Measurements from ENCODE around the gene NGLY1. TPM values are rescaled to one million over a fixed set of nuclear protein-coding genes. Genes with fewer than 3 reads are reported as not detected.
A peak's percentile ranks its signal among the peaks of the same experiment; 100 is the strongest.

Gene NGLY1
- total and polyA plus RNA-seq, 7 experiments from 2014 or later: 39.7 to 84.1 (median 66.2) TPM

GRCh38 chr3:25781758-25782594, 1.3 kb downstream of the NGLY1 start:
- H3K4me3 Mint-ChIP-seq: peak overlapping the region; percentile 85 to 95 (median 92)
- no peak for DNase-seq

GRCh38 chr3:25781145-25781757, 2.0 kb downstream of the NGLY1 start:
- Mint-ChIP-seq H3K27me3 (no peaks in the 10 kb centered on the region), H3K36me3 (peaks cover 15 to 26% (median 22%) of the 10 kb centered on the region in 5 donors), H3K4me1 (peaks cover 22 to 69% (median 50%) of the 10 kb centered on the region in 7 donors), H3K9me3 (peaks cover 0 to 3% (median 0%) of the 10 kb centered on the region in 11 donors), H3K27ac (peak overlapping the region in 3 of 9 donors; percentile 16 to 46 (median 33)), H3K4me3 (peak overlapping the region; percentile 85 to 95 (median 92))
- ATAC-seq (no peak), DNase-seq (no peak)
- peaks cover 9 to 24% (median 15%) of the 10 kb centered on the region in 3 experiments for H3K36me3 ChIP-seq (ENCODE audit: control insufficient read depth in 2 of 3, insufficient read depth in 3 of 3, low read length in 3 of 3)
- H3K4me3 ChIP-seq (ENCODE audit: low read length): peak overlapping the region; percentile 73
- no peaks in the 10 kb centered on the region for H3K27me3 ChIP-seq (ENCODE audit: control insufficient read depth in 2 of 2, insufficient read depth in 2 of 2, low read length in 2 of 2)
- H3K9me3 ChIP-seq (ENCODE audit: control insufficient read depth in 2 of 3, low read length in 3 of 3): no peaks in the 10 kb centered on the region
- H3K27ac ChIP-seq (ENCODE audit: low read depth, low read length): no peak overlapping the region
- H3K4me1 ChIP-seq (ENCODE audit: control insufficient read depth in 2 of 2, insufficient read depth in 2 of 2, low read length in 2 of 2): peaks cover 19 to 28% of the 10 kb centered on the region in 2 donors
- intact Hi-C loops (cut with micrococcal nuclease): loop anchor here (1.0 to 10.0 kb wide), 7 partner anchors 34 to 1866 kb away; partner anchors contain the start of genes NEK10 (in 1 of the 2), NKIRAS1 (in 1 of the 2), NR1D2 (in 1 of the 2) and RPL15 (in 1 of the 2)
- CTCF ChIA-PET: interaction anchor here (0.6 kb wide), 1 partner anchor 9 kb away, joined by 3 read pairs; no protein-coding TSS in a partner anchor
- POLR2A ChIA-PET: interaction anchor here (0.7 kb wide), 1 partner anchor 8 kb away, joined by 3 read pairs; the partner anchor contains the start of gene OXSM

More at GRCh38 chr3:25781758-25782594, 1.3 kb downstream of the NGLY1 start:
- Histone ChIP-seq H3K27me3 (ENCODE audit: control insufficient read depth in 2 of 2, insufficient read depth in 2 of 2, low read length in 2 of 2) (no peaks in the 10 kb centered on the region), H3K36me3 (ENCODE audit: control insufficient read depth in 2 of 3, insufficient read depth in 3 of 3, low read length in 3 of 3) (peaks cover 4 to 17% (median 8%) of the 10 kb centered on the region in 3 experiments), H3K4me1 (ENCODE audit: control insufficient read depth in 2 of 2, insufficient read depth in 2 of 2, low read length in 2 of 2) (peaks cover 19 to 28% of the 10 kb centered on the region in 2 donors), H3K27ac (ENCODE audit: low read depth, low read length) (peak overlapping the region; percentile 89), H3K9me3 (ENCODE audit: control insufficient read depth in 2 of 3, low read length in 3 of 3) (no peaks in the 10 kb centered on the region), H3K4me3 (ENCODE audit: low read length) (peak overlapping the region; percentile 73)
- no peak for ATAC-seq
- H3K27ac Mint-ChIP-seq: peak overlapping the region; percentile 16 to 93 (median 87)
- intact Hi-C loops (cut with micrococcal nuclease): loop anchor here (1.0 to 10.0 kb wide), 13 partner anchors 8 to 1867 kb away; partner anchors contain the start of genes NKIRAS1 (in 2 of the 2), NR1D2 (in 2 of the 2), OXSM (in 2 of the 2) and RPL15 (in 2 of the 2)
- no peaks in the 10 kb centered on the region for H3K27me3 Mint-ChIP-seq
- H3K9me3 Mint-ChIP-seq: no peaks in the 10 kb centered on the region
- POLR2A ChIA-PET: interaction anchor here (0.7 kb wide), 1 partner anchor 8 kb away, joined by 3 read pairs; the partner anchor contains the start of gene OXSM
- CTCF ChIA-PET: no interaction called here
- peaks cover 22 to 62% (median 46%) of the 10 kb centered on the region in 7 donors for H3K4me1 Mint-ChIP-seq
- H3K36me3 Mint-ChIP-seq: peaks cover 9 to 18% (median 16%) of the 10 kb centered on the region in 5 donors

- peak overlapping the region in 3 of 9 donors; percentile 11 to 59 (median 18) for H3K27ac Mint-ChIP-seq
- peaks cover 9 to 29% (median 21%) of the 10 kb centered on the region in 3 experiments for H3K36me3 ChIP-seq (ENCODE audit: control insufficient read depth in 2 of 3, insufficient read depth in 3 of 3, low read length in 3 of 3)
- peaks cover 15 to 29% (median 25%) of the 10 kb centered on the region in 5 donors for H3K36me3 Mint-ChIP-seq
- no peaks in the 10 kb centered on the region for H3K27me3 Mint-ChIP-seq
- H3K4me1 Mint-ChIP-seq: peaks cover 22 to 69% (median 51%) of the 10 kb centered on the region in 7 donors
- intact Hi-C loops (cut with micrococcal nuclease): loop anchor here (1.0 to 10.0 kb wide), 7 partner anchors 33 to 1866 kb away; partner anchors contain the start of genes NEK10 (in 1 of the 2), NKIRAS1 (in 1 of the 2), NR1D2 (in 1 of the 2) and RPL15 (in 1 of the 2)
- ATAC-seq (no peak), DNase-seq (no peak)
- H3K27ac ChIP-seq (ENCODE audit: low read depth, low read length): no peak overlapping the region
- POLR2A ChIA-PET: no interaction called here
- H3K9me3 ChIP-seq (ENCODE audit: control insufficient read depth in 2 of 3, low read length in 3 of 3): no peaks in the 10 kb centered on the region
- H3K4me1 ChIP-seq (ENCODE audit: control insufficient read depth in 2 of 2, insufficient read depth in 2 of 2, low read length in 2 of 2): peaks cover 19 to 28% of the 10 kb centered on the region in 2 donors
- peaks cover 0 to 3% (median 0%) of the 10 kb centered on the region in 11 donors for H3K9me3 Mint-ChIP-seq
- no peaks in the 10 kb centered on the region for H3K27me3 ChIP-seq (ENCODE audit: control insufficient read depth in 2 of 2, insufficient read depth in 2 of 2, low read length in 2 of 2)
- no peak overlapping the region for H3K4me3 ChIP-seq (ENCODE audit: low read length)
- CTCF ChIA-PET: interaction anchor here (0.6 kb wide), 1 partner anchor 10 kb away, joined by 3 read pairs; no protein-coding TSS in a partner anchor
- peak overlapping the region in 9 of 10 donors; percentile 13 to 94 (median 69) for H3K4me3 Mint-ChIP-seq
These were observed 2.6 kb downstream of the NGLY1 start for GRCh38 chr3:25780618-25781017.

GRCh38 chr3:25775936-25776335, 7.3 kb downstream of the NGLY1 start:
- Mint-ChIP-seq H3K9me3 (peaks cover 0 to 35% (median 0%) of the 10 kb centered on the region in 11 donors), H3K36me3 (peaks cover 32 to 71% (median 56%) of the 10 kb centered on the region in 5 donors), H3K27ac (no peak overlapping the region), H3K4me1 (peaks cover 16 to 60% (median 43%) of the 10 kb centered on the region in 7 donors), H3K27me3 (no peaks in the 10 kb centered on the region), H3K4me3 (no peak overlapping the region)
- no peak overlapping the region for H3K4me3 ChIP-seq (ENCODE audit: low read length)
- peaks cover 9 to 45% (median 25%) of the 10 kb centered on the region in 3 experiments for H3K36me3 ChIP-seq (ENCODE audit: control insufficient read depth in 2 of 3, insufficient read depth in 3 of 3, low read length in 3 of 3)
- no peak overlapping the region for H3K27ac ChIP-seq (ENCODE audit: low read depth, low read length)
- no peaks in the 10 kb centered on the region for H3K9me3 ChIP-seq (ENCODE audit: control insufficient read depth in 2 of 3, low read length in 3 of 3)
- POLR2A ChIA-PET: no interaction called here
- CTCF ChIA-PET: no interaction called here
- intact Hi-C loops (cut with micrococcal nuclease): no loop called here
- DNase-seq (no peak), ATAC-seq (no peak)
- H3K27me3 ChIP-seq (ENCODE audit: control insufficient read depth in 2 of 2, insufficient read depth in 2 of 2, low read length in 2 of 2): no peaks in the 10 kb centered on the region
- H3K4me1 ChIP-seq (ENCODE audit: control insufficient read depth in 2 of 2, insufficient read depth in 2 of 2, low read length in 2 of 2): peaks cover 4 to 14% of the 10 kb centered on the region in 2 donors

- Mint-ChIP-seq H3K9me3 (peaks cover 0 to 23% (median 0%) of the 10 kb centered on the region in 11 donors), H3K4me3 (no peak overlapping the region), H3K4me1 (peaks cover 9 to 49% (median 34%) of the 10 kb centered on the region in 7 donors), H3K27ac (peak overlapping the region in 3 of 9 donors; percentile 14 to 50 (median 45)), H3K36me3 (peaks cover 6 to 65% (median 46%) of the 10 kb centered on the region in 5 donors), H3K27me3 (no peaks in the 10 kb centered on the region)
- no peak overlapping the region for H3K4me3 ChIP-seq (ENCODE audit: low read length)
- peaks cover 0 to 19% (median 0%) of the 10 kb centered on the region in 3 experiments for H3K36me3 ChIP-seq (ENCODE audit: control insufficient read depth in 2 of 3, insufficient read depth in 3 of 3, low read length in 3 of 3)
- H3K9me3 ChIP-seq (ENCODE audit: control insufficient read depth in 2 of 3, low read length in 3 of 3): no peaks in the 10 kb centered on the region
- DNase-seq: no peak
- no peak overlapping the region for H3K27ac ChIP-seq (ENCODE audit: low read depth, low read length)
- no peaks in the 10 kb centered on the region for H3K27me3 ChIP-seq (ENCODE audit: control insufficient read depth in 2 of 2, insufficient read depth in 2 of 2, low read length in 2 of 2)
- no peak for ATAC-seq
- ChIA-PET CTCF (no interaction called here), POLR2A (interaction anchor here (0.6 kb wide), 1 partner anchor 21 kb away, joined by 3 read pairs; no protein-coding TSS in a partner anchor)
- no peaks in the 10 kb centered on the region for H3K4me1 ChIP-seq (ENCODE audit: control insufficient read depth in 2 of 2, insufficient read depth in 2 of 2, low read length in 2 of 2)
- intact Hi-C loops (cut with micrococcal nuclease): no loop called here
These were observed 14.4 kb downstream of the NGLY1 start for GRCh38 chr3:25768851-25769250.

- Histone ChIP-seq H3K9me3 (ENCODE audit: control insufficient read depth in 2 of 3, low read length in 3 of 3) (no peaks in the 10 kb centered on the region), H3K27me3 (ENCODE audit: control insufficient read depth in 2 of 2, insufficient read depth in 2 of 2, low read length in 2 of 2) (no peaks in the 10 kb centered on the region), H3K4me3 (ENCODE audit: low read length) (no peak overlapping the region), H3K36me3 (ENCODE audit: control insufficient read depth in 2 of 3, insufficient read depth in 3 of 3, low read length in 3 of 3) (peaks cover 0 to 53% (median 14%) of the 10 kb centered on the region in 3 experiments), H3K4me1 (ENCODE audit: control insufficient read depth in 2 of 2, insufficient read depth in 2 of 2, low read length in 2 of 2) (no peaks in the 10 kb centered on the region), H3K27ac (ENCODE audit: low read depth, low read length) (no peak overlapping the region)
- H3K27ac Mint-ChIP-seq: peak overlapping the region in 3 of 9 donors; percentile 50 to 78 (median 71)
- intact Hi-C loops (cut with micrococcal nuclease): no loop called here
- ATAC-seq (no peak), DNase-seq (no peak)
- no peaks in the 10 kb centered on the region for H3K9me3 Mint-ChIP-seq
- H3K27me3 Mint-ChIP-seq: no peaks in the 10 kb centered on the region
- CTCF ChIA-PET: no interaction called here
- H3K4me3 Mint-ChIP-seq: no peak overlapping the region
- peaks cover 2 to 32% (median 22%) of the 10 kb centered on the region in 7 donors for H3K4me1 Mint-ChIP-seq
- H3K36me3 Mint-ChIP-seq: peaks cover 23 to 54% (median 41%) of the 10 kb centered on the region in 5 donors
- POLR2A ChIA-PET: no interaction called here
These were observed 31.5 kb downstream of the NGLY1 start for GRCh38 chr3:25751725-25752124.
